ENCODE results near the gene PIERCE2. TPM values are rescaled to one million over a fixed set of nuclear protein-coding genes. Genes with fewer than 3 reads are reported as not detected.
"Not testable (repeated sequence)": the region's sequence is repeated elsewhere in the genome, so short reads cannot be mapped to it uniquely, and the experiment has no call there.

Gene PIERCE2
- total RNA-seq, 1 donor, result 3.6 TPM

GRCh38 chr15:55402707-55403106, 5.6 kb upstream of the PIERCE2 start:
- H3K4me3 ChIP-seq (ENCODE audit: insufficient read depth, low read length), result no peak overlapping the region

DNA sequence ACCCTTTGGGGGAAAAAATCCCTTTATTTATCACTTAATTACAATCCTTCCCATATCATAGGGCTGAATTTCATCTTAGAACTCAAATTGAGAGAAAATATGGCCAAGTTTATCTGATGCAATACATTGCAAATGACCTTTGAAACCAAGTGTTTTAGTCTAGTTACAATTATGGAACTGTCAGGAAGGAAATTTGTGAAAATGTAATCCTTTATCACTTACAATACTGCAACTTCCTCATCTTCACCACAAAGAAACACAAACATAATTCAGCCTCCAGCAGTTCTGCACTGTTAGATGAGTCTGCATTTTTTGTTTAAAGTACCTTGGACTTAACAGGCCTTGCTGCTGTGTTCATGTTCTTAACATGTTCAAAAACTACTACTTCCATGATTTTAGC, 4.8 kb upstream of the PIERCE2 start:
- H3K27ac ChIP-seq (ENCODE audit: low read depth, low read length), result peak overlapping the region; percentile 1
- no peak overlapping the region for H3K4me2 ChIP-seq (ENCODE audit: insufficient read depth, low read length)
- H3K36me3 ChIP-seq (ENCODE audit: insufficient read depth, low read length), result no peaks in the 10 kb centered on the region
- H4K20me1 ChIP-seq (ENCODE audit: insufficient read depth, low read length), result no peaks in the 10 kb centered on the region
- TF ChIP-seq, protein P1, sequence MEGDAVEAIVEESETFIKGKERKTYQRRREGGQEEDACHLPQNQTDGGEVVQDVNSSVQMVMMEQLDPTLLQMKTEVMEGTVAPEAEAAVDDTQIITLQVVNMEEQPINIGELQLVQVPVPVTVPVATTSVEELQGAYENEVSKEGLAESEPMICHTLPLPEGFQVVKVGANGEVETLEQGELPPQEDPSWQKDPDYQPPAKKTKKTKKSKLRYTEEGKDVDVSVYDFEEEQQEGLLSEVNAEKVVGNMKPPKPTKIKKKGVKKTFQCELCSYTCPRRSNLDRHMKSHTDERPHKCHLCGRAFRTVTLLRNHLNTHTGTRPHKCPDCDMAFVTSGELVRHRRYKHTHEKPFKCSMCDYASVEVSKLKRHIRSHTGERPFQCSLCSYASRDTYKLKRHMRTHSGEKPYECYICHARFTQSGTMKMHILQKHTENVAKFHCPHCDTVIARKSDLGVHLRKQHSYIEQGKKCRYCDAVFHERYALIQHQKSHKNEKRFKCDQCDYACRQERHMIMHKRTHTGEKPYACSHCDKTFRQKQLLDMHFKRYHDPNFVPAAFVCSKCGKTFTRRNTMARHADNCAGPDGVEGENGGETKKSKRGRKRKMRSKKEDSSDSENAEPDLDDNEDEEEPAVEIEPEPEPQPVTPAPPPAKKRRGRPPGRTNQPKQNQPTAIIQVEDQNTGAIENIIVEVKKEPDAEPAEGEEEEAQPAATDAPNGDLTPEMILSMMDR (IDR thresholded peaks at IDR 0.05; ENCODE audit: extremely low read depth, low read depth, low read length), result no peak
- DNase-seq (ENCODE audit: insufficient read length, low spot score, missing footprints), result no peak
- peaks cover 72% of the 10 kb centered on the region for H3K79me2 ChIP-seq (ENCODE audit: insufficient read depth, low read length)
- H3K4me3 ChIP-seq (ENCODE audit: insufficient read depth, low read length), result no peak overlapping the region
- H3K27me3 ChIP-seq (ENCODE audit: insufficient read depth, low read length), result no peaks in the 10 kb centered on the region
- H2AFZ ChIP-seq (ENCODE audit: low read length), result no peak overlapping the region
- peaks cover 13% of the 10 kb centered on the region for H3K4me1 ChIP-seq (ENCODE audit: insufficient read depth, low read length)
- H3K9me3 ChIP-seq (ENCODE audit: low read depth, low read length), result no peaks in the 10 kb centered on the region

More at GRCh38 chr15:55402707-55403106, 5.6 kb upstream of the PIERCE2 start:
- H3K9me3 ChIP-seq (ENCODE audit: low read depth, low read length), result no peaks in the 10 kb centered on the region
- H2AFZ ChIP-seq (ENCODE audit: low read length), result no peak overlapping the region
- H4K20me1 ChIP-seq (ENCODE audit: insufficient read depth, low read length), result no peaks in the 10 kb centered on the region
- H3K79me2 ChIP-seq (ENCODE audit: insufficient read depth, low read length), result peaks cover 75% of the 10 kb centered on the region
- no peaks in the 10 kb centered on the region for H3K27me3 ChIP-seq (ENCODE audit: insufficient read depth, low read length)
- DNase-seq (ENCODE audit: insufficient read length, low spot score, missing footprints), result no peak
- no peaks in the 10 kb centered on the region for H3K36me3 ChIP-seq (ENCODE audit: insufficient read depth, low read length)
- H3K4me1 ChIP-seq (ENCODE audit: insufficient read depth, low read length), result peaks cover 13% of the 10 kb centered on the region
- H3K27ac ChIP-seq (ENCODE audit: low read depth, low read length), result no peak overlapping the region
- no peak overlapping the region for H3K4me2 ChIP-seq (ENCODE audit: insufficient read depth, low read length)
- TF ChIP-seq, protein P1 (IDR thresholded peaks at IDR 0.05; ENCODE audit: extremely low read depth, low read depth, low read length), result no peak

DNA sequence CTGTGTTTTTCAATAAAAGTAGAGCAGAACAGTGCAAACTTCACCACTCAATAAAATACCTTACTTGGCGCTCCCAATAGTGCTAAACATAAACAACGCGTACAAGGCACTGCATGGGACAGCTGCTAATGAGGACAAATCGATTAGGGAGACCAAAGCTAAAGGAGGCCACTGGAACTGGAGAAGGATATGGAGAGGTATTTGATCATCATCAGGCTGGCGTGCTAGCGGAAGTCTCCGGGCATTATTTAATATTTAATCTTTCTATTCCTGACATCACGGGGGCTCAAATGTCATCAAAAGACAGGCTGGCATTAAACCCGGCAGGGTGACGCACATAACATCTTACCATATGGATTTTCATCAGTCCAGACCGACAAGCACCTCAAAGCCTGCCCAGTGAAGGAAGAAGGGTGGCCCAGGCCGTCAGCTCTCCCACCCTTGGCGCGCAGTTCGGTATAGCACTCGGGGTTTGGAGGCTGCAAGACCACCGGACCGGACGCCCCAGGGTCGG, 740 bp upstream of the PIERCE2 start:
- DNase-seq (ENCODE audit: insufficient read length, low spot score, missing footprints), result peak; percentile 85
- TF ChIP-seq, protein P1 (IDR thresholded peaks at IDR 0.05; ENCODE audit: extremely low read depth, low read depth, low read length), result no peak

GRCh38 chr15:55408976-55409375, 681 bp downstream of the PIERCE2 start:
- Histone ChIP-seq H3K27ac (ENCODE audit: low read depth, low read length) (peak overlapping the region; percentile 69), H3K79me2 (ENCODE audit: insufficient read depth, low read length) (peaks cover 32% of the 10 kb centered on the region), H2AFZ (ENCODE audit: low read length) (peak overlapping the region; percentile 91), H3K4me2 (ENCODE audit: insufficient read depth, low read length) (peak overlapping the region; percentile 94), H3K4me3 (ENCODE audit: insufficient read depth, low read length) (peak overlapping the region; percentile 88)
- not testable (repeated sequence) for H3K9me3 ChIP-seq (ENCODE audit: low read depth, low read length); H3K27me3 ChIP-seq (ENCODE audit: insufficient read depth, low read length); H3K4me1 ChIP-seq (ENCODE audit: insufficient read depth, low read length); H4K20me1 ChIP-seq (ENCODE audit: insufficient read depth, low read length); H3K36me3 ChIP-seq (ENCODE audit: insufficient read depth, low read length); DNase-seq (ENCODE audit: insufficient read length, low spot score, missing footprints)

More for the DNA sequence above, 740 bp upstream of the PIERCE2 start:
- no peaks in the 10 kb centered on the region for H3K9me3 ChIP-seq (ENCODE audit: low read depth, low read length)
- peak overlapping the region; percentile 87 for H2AFZ ChIP-seq (ENCODE audit: low read length)
- H3K4me3 ChIP-seq (ENCODE audit: insufficient read depth, low read length), result peak overlapping the region; percentile 88
- no peaks in the 10 kb centered on the region for H4K20me1 ChIP-seq (ENCODE audit: insufficient read depth, low read length)
- peak overlapping the region; percentile 86 for H3K27ac ChIP-seq (ENCODE audit: low read depth, low read length)
- H3K79me2 ChIP-seq (ENCODE audit: insufficient read depth, low read length), result peaks cover 41% of the 10 kb centered on the region
- peak overlapping the region; percentile 98 for H3K4me2 ChIP-seq (ENCODE audit: insufficient read depth, low read length)
- H3K4me1 ChIP-seq (ENCODE audit: insufficient read depth, low read length), result peaks cover 13% of the 10 kb centered on the region
- no peaks in the 10 kb centered on the region for H3K36me3 ChIP-seq (ENCODE audit: insufficient read depth, low read length)
- no peaks in the 10 kb centered on the region for H3K27me3 ChIP-seq (ENCODE audit: insufficient read depth, low read length)

DNA sequence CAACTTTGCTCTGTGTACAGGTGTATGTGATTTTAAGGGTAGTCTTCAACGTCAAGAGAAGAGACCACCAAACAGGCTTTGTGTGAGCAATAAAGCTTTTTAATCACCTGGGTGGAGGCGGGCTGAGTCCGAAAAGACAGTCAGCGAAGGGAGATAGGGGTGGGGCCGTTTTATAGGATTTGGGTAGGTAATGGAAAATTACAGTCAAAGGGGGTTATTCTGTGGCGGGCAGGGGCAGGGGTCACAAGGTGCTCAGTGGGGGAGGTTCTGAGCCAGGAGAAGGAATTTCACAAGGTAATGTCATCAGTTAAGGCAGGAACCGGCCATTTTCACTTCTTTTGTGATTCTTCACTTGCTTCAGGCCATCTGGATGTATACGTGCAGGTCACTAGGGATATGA, 9.4 kb downstream of the PIERCE2 start:
- H3K79me2 ChIP-seq (ENCODE audit: insufficient read depth, low read length); H3K4me2 ChIP-seq (ENCODE audit: insufficient read depth, low read length); H3K27me3 ChIP-seq (ENCODE audit: insufficient read depth, low read length); H3K36me3 ChIP-seq (ENCODE audit: insufficient read depth, low read length); H3K27ac ChIP-seq (ENCODE audit: low read depth, low read length); H3K4me3 ChIP-seq (ENCODE audit: insufficient read depth, low read length); H4K20me1 ChIP-seq (ENCODE audit: insufficient read depth, low read length); H3K4me1 ChIP-seq (ENCODE audit: insufficient read depth, low read length); DNase-seq (ENCODE audit: insufficient read length, low spot score, missing footprints); H2AFZ ChIP-seq (ENCODE audit: low read length); H3K9me3 ChIP-seq (ENCODE audit: low read depth, low read length): not testable (repeated sequence)

Measured in osteoblast (primary cell).